ENCODE measurements around the gene PHACTR3. TPM values are rescaled to one million over a fixed set of nuclear protein-coding genes. Genes with fewer than 3 reads are reported as not detected.

PHACTR3 gene
- total and polyA plus RNA-seq, 2 experiments from 2014 or later: 0.45 to 0.61 TPM

DNA sequence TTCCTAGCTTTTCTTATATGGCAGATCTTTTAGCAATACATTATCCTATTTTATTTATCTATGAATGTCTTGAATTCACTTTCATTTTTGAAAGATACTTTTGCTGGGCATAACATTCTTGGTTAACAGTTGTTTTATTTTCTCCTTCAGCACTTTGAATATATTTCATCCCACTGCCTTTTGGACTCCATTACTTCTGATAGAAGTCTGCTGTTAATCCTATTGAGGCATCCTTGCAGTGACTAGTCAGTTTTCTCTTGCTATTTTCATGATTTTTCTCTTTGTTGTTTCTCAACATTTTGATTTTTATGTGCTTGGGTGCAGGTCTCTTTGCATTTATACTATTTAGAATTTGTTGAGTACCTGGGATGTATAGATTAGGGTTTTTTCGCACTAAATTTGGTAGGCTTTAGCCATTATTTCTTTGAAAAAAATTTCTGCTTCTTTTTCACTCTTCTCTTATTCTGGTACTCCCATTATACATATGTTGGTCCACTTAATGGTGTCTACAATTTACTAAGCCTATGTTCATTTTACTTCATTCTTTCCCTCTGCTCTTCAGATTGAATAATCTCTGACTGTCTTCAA is 53.2 kb downstream of the PHACTR3 start (continued):
- TF ChIP-seq, protein P1, sequence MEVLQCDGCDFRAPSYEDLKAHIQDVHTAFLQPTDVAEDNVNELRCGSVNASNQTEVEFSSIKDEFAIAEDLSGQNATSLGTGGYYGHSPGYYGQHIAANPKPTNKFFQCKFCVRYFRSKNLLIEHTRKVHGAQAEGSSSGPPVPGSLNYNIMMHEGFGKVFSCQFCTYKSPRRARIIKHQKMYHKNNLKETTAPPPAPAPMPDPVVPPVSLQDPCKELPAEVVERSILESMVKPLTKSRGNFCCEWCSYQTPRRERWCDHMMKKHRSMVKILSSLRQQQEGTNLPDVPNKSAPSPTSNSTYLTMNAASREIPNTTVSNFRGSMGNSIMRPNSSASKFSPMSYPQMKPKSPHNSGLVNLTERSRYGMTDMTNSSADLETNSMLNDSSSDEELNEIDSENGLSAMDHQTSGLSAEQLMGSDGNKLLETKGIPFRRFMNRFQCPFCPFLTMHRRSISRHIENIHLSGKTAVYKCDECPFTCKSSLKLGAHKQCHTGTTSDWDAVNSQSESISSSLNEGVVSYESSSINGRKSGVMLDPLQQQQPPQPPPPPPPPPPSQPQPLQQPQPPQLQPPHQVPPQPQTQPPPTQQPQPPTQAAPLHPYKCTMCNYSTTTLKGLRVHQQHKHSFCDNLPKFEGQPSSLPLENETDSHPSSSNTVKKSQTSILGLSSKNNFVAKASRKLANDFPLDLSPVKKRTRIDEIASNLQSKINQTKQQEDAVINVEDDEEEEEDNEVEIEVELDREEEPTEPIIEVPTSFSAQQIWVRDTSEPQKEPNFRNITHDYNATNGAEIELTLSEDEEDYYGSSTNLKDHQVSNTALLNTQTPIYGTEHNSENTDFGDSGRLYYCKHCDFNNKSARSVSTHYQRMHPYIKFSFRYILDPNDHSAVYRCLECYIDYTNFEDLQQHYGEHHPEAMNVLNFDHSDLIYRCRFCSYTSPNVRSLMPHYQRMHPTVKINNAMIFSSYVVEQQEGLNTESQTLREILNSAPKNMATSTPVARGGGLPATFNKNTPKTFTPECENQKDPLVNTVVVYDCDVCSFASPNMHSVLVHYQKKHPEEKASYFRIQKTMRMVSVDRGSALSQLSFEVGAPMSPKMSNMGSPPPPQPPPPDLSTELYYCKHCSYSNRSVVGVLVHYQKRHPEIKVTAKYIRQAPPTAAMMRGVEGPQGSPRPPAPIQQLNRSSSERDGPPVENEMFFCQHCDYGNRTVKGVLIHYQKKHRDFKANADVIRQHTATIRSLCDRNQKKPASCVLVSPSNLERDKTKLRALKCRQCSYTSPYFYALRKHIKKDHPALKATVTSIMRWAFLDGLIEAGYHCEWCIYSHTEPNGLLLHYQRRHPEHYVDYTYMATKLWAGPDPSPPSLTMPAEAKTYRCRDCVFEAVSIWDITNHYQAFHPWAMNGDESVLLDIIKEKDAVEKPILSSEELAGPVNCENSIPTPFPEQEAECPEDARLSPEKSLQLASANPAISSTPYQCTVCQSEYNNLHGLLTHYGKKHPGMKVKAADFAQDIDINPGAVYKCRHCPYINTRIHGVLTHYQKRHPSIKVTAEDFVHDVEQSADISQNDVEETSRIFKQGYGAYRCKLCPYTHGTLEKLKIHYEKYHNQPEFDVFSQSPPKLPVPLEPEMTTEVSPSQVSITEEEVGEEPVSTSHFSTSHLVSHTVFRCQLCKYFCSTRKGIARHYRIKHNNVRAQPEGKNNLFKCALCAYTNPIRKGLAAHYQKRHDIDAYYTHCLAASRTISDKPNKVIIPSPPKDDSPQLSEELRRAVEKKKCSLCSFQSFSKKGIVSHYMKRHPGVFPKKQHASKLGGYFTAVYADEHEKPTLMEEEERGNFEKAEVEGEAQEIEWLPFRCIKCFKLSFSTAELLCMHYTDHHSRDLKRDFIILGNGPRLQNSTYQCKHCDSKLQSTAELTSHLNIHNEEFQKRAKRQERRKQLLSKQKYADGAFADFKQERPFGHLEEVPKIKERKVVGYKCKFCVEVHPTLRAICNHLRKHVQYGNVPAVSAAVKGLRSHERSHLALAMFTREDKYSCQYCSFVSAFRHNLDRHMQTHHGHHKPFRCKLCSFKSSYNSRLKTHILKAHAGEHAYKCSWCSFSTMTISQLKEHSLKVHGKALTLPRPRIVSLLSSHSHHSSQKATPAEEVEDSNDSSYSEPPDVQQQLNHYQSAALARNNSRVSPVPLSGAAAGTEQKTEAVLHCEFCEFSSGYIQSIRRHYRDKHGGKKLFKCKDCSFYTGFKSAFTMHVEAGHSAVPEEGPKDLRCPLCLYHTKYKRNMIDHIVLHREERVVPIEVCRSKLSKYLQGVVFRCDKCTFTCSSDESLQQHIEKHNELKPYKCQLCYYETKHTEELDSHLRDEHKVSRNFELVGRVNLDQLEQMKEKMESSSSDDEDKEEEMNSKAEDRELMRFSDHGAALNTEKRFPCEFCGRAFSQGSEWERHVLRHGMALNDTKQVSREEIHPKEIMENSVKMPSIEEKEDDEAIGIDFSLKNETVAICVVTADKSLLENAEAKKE (CRISPR knock-in tag; IDR thresholded peaks at IDR 0.05): no peak

GRCh38 chr20:59660471-59660870 is 56.1 kb downstream of the PHACTR3 start:
- H3K9me3 Mint-ChIP-seq: peaks cover 33% of the 10 kb centered on the region
- H2AFZ ChIP-seq: no peak overlapping the region
- H3K27me3 ChIP-seq (ENCODE audit: insufficient read depth): no peaks in the 10 kb centered on the region; the same call in 1 of the 2 replicates
- peaks cover 11% of the 10 kb centered on the region for H3K27me3 Mint-ChIP-seq (ENCODE audit: insufficient read depth, low read depth, poor library complexity)
- no peaks in the 10 kb centered on the region for H3K36me3 ChIP-seq (ENCODE audit: insufficient read depth)
- no peak for DNase-seq (ENCODE audit: low spot score)
- H3K27ac ChIP-seq (ENCODE audit: low read depth): no peak overlapping the region
- ATAC-seq: no peak
- H3K79me2 ChIP-seq (replicated peaks; ENCODE audit: insufficient read depth): no peaks in the 10 kb centered on the region
- H3K9me2 ChIP-seq (ENCODE audit: insufficient read depth): no peaks in the 10 kb centered on the region
- no peak overlapping the region for H3K27ac Mint-ChIP-seq
- H3K4me1 Mint-ChIP-seq: no peaks in the 10 kb centered on the region
- H3F3A ChIP-seq (replicated peaks; ENCODE audit: low read depth): no peaks in the 10 kb centered on the region
- H4K20me1 ChIP-seq (replicated peaks; ENCODE audit: insufficient read depth): no peaks in the 10 kb centered on the region
- peaks cover 12% of the 10 kb centered on the region; the same call in 2 of the 3 replicates for H3K36me3 Mint-ChIP-seq (ENCODE audit: low read depth)
- no peak overlapping the region for H3K4me2 ChIP-seq
- H3K4me3 Mint-ChIP-seq: no peak overlapping the region
- H3K4me1 ChIP-seq (ENCODE audit: insufficient read depth): no peaks in the 10 kb centered on the region
- H3K4me3 ChIP-seq: no peak overlapping the region
- TF ChIP-seq CREB1 (CRISPR knock-in tag; IDR thresholded peaks at IDR 0.05; ENCODE audit: low read depth) (no peak), ZNF114 (CRISPR knock-in tag; IDR thresholded peaks at IDR 0.05) (no peak), CTCF (conservative IDR thresholded peaks at IDR 0.05; ENCODE audit: low read depth in 2 of 2) (no peak), ZNF331 (CRISPR knock-in tag; IDR thresholded peaks at IDR 0.05; ENCODE audit: low read depth) (no peak), JUNB (IDR thresholded peaks at IDR 0.05; ENCODE audit: unreplicated experiment) (no peak), EZH2 (IDR thresholded peaks at IDR 0.05; ENCODE audit: low read depth, unreplicated experiment) (no peak)
- TF ChIP-seq, protein P2, sequence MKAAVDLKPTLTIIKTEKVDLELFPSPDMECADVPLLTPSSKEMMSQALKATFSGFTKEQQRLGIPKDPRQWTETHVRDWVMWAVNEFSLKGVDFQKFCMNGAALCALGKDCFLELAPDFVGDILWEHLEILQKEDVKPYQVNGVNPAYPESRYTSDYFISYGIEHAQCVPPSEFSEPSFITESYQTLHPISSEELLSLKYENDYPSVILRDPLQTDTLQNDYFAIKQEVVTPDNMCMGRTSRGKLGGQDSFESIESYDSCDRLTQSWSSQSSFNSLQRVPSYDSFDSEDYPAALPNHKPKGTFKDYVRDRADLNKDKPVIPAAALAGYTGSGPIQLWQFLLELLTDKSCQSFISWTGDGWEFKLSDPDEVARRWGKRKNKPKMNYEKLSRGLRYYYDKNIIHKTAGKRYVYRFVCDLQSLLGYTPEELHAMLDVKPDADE (IDR thresholded peaks at IDR 0.05): no peak
